GM21390 (cell line): ENCODE results near the gene LRMDA.
"Not testable (repeated sequence)": the region's sequence is repeated elsewhere in the genome, so short reads cannot be mapped to it uniquely, and the experiment has no call there.

Experiments
- ATAC-seq: cut with Tn5 transposase; IDR thresholded peaks from one replicate; pipeline ENCODE4 v1.9.1; 2021; ENCODE audit not compliant: unreplicated experiment

LRMDA gene

GRCh38 chr10:76584466-76584865 lies 1153.0 kb downstream of the LRMDA start:
- not testable (repeated sequence) for ATAC-seq
